ENCODE results near the gene IRF9.
A peak's percentile ranks its signal among the peaks of the same experiment; 100 is the strongest.

Gene IRF9

DNA sequence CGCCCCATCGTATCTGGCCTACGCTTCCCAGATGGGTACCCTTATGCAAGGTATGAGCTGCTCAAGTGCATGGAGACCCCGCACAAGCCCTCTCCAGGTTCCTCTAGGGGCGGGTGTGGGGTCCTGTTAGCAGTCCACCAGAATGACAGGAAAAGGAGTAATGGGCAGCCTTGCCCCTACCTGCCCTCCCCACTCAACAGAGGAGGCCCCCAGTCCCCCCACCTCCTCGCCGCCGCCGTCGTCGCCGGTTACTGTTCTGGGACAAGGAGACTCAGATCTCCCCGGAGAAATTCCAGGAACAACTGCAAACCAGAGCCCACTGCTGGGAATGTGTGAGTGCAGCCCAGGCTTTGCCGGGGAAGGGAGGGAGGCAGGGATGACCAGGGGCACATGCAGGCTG, 16.8 kb downstream of the IRF9 start:
- DNase-seq (ENCODE audit: low spot score), result no peak

DNA sequence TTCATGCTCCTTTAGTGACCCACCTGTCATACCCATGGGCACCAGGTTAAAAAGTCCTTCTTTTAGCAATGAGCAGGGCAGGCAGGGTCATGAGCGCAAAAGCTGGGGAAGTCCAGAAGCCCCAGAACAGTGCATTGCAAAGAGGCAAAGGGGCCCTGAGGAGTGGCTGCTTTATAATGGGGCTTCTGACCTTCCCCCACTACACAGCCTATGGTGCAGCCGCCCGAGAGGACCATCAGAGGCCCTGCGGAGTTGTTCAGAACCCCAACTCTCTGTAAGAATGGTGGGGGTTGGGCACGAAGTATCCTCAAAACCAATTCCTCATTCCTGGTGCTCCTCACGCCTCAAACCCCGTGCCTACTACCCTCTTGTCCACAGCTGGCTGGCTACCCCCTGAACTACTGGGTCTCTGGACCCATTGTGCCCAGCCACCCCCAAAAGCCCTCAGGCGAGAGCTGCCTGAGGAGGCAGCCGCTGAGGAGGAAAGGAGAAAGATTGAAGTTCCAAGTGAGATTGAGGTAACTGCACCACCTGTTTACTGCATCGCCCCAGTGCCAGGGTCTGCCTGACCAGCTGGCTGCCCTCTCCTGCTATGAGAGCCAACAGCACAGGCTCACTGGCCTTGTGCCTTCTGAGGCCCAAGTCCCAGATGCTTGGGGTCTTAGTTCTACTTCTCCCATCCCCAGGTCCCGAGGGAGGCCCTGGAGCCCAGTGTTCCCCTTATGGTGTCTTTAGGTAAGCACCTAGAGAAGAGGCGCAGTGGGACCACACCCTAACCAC, 17.5 kb downstream of the IRF9 start:
- DNase-seq (ENCODE audit: low spot score), result no peak

DNA sequence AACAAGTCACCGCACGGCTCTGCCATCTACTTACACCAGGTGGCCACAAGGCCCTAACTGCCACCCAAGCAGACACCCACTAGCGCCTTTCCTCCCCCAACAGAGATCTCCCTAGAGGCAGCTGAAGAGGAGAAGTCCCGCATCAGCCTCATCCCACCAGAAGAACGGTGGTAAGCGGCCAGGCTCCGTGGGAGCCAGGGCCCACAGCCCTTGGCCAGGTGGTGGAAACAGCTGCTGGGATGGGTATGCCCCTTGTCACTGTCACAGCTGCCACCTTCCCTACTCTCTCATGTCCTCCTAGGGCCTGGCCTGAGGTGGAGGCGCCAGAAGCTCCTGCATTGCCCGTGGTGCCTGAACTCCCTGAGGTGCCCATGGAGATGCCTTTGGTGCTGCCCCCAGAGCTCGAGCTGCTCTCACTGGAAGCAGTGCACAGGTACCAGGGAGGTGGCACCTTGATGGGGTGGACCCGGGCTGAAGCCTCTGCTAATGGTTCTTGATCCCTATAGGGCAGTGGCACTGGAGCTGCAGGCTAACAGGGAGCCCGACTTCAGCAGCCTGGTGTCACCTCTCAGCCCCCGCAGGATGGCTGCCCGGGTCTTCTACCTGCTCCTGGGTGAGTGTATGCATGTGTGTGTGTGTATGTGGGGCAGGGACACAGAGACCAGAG, 18.4 kb downstream of the IRF9 start:
- DNase-seq (ENCODE audit: low spot score), result no peak

DNA sequence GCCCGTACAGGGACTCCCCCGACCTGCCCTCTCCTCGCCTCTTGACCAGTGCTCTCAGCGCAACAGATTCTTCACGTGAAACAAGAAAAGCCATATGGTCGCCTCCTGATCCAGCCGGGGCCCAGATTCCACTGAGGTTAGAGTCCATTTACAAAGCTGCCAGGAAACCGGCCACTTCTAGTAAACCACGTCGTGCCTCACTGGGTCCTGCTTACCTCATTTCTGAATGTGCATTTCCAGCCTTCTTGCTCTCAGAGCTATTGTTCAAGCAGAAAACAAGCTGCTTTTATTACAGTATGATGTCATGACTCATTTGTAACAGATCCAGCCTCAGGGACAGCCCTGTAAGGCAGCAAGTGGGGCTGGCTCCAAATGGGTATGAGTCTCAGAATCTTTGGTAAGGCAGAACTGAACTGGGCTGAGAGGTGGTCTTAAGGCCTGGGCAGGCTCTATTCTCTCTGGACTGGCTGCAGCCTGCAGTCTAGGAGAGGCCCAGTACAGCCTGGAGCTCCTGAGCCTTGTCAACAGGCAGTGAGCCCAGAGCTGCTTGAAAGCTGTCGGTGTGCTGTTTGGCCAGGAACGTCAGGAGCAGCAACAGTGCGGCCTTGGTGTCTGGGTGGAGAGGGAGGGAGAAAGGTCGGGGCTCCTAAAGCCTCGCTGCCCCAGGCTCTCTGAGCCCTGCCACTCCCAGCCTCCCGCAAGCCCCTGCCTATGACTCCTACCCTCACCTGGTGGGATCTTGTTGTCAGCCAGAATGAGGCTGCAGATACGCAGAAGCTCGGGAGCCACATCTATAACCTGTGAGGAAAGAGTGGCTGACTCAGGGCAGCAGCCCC, 19.1 kb downstream of the IRF9 start:
- DNase-seq (ENCODE audit: low spot score), result no peak

DNA sequence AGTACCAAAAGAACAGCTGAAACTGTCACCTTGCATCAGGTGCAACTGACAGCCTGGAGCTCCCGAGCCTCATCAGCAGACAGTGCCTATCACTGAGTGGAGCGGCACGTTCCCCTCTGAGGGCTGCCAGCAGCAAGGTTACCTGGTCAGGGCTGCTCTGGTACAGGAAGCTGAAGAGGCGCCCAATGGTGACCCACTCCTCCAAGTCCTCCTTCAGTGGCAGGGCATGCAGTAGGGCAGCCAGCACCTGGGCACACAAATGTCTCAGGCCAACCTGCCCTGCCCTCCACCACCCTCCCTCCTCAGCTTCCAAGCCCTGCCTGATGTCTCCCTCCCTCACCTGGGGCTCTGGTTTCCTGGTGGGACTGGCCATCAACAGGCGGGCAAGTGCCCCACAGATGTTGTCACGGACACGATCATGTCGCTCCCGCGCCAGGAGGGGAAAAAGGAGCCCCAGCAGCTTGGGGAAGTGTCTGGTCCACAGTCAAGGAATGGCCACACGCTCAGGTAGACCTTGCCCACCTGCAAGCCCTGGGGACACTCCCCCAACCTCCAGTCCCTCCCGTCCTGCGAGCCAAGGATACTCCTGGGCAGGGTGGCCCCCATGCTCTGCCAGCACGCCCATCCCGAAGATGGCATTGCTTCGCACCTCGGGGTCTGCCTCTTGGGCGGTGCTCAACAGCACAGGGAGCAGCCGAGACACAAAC, 20.5 kb downstream of the IRF9 start:
- DNase-seq (ENCODE audit: low spot score), result no peak

DNA sequence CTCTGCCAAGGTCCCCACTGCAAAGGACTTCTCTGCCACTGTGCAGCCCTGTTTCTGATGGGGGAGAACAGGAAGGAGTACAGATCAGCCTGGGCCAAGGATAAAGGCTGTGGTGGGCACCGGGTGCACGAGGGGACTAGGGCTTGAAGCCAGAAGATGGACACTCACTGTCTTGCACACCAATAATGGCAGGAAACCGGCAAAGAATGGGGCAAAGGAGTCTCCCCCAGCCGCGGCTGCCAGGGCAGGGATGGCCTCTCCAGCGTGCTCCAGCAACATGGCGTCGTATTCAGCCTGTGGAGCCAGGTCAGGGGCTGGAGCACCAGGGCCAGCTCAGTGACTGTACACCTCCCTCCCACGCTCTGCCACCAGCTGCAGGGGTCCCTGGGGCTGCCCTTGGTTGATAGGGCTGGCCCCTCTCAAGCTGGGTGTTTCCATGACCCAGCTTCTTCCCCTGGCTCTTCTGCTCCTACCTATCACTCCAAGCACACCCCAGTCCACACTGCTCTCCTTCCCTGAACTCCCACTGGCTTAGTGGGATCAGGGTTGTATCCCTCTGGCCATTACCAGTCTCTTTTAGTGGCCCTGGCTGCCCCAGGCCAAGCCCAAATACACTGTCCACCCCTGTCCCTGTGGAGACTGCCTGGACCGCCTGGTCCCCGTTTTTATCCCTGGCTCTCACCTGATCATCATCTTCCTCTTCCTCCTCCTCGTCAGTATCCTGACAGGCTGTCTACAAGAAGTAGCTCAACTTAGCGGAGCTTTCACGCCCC, 21.2 kb downstream of the IRF9 start:
- DNase-seq (ENCODE audit: low spot score), result no peak

DNA sequence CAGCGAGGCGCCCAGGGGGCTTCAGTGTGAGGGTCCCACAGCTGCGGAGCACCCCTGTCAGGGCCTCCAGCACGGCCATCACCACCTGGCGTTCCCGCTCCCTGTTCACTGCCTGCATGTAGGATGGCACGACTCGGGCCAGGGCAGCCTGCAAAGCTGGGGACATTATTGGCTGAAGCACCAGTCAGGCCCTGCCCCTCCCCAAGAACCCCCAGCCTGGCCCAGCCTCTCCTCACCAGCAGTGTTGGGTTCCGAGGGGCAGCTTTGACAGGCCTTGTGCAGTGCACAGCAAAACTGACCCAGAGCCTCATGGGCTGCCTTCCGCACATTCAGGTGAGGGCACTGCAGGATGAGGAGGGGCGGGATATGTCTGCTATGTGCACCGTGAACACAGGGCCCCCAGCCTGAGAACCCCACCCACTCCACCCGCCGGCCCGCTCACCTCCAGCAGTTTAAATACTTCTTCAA, 22.0 kb downstream of the IRF9 start:
- DNase-seq (ENCODE audit: low spot score), result no peak

DNA sequence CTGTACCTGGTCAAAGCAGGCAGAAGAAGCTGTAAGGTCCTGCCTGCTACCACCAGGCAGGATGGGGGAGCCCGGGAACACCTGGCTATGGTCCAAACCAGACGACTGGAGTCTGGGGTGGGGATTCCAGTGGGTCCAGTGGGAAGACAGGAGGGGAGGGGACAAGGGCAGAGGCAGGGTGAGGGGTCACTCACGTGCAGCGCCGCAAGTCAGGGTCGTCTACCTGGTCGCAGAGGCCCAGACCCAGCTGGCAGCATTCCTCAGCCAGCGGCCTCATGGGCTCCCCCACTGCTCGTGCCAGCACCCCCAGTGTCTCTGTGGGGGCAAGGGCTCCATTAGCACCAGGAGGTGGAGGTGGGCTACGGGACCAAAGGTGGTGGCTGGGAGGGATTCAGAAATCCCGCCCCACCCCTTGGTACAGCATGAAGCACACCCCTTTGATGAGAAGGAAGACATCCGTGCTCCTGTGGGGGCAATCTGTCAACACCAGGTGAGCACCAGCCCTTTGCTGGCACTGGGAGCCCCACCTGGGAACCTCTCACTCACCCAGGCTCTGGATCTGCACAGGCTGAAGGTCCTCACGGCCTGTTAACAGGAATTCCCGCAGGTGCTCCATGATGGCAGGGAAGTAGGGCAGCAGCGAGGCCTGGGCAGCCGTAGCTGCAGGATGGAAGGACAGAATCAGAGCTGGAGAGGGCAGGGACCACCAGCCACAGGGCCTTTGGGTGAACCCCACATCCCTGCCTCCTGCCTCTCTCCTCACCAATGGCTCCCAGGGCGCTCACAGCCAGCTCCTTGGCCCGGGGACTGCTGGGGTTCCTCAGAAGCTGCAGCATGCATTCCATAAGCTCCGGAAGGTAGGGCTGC, 23.3 kb downstream of the IRF9 start:
- DNase-seq (ENCODE audit: low spot score), result no peak

DNA sequence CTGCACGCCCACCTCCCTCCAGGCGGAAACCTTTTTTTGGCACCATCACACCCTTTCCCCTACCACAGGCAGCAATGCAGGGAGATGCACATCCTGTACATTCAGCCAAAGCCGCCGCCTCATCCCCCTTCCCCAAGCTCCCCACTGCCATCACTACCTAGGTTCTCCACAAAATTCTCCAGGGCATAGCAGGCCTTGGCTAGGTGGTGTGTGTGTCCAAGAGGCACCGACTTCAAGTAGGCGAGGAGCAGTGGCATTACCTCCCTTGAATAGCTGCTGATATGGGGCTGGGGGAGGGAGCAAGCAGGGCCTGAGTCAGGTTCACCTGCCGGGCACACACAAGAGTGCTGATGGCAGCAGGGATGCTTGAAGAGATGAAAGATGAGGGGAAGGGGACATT, 24.0 kb downstream of the IRF9 start:
- DNase-seq (ENCODE audit: low spot score), result no peak

DNA sequence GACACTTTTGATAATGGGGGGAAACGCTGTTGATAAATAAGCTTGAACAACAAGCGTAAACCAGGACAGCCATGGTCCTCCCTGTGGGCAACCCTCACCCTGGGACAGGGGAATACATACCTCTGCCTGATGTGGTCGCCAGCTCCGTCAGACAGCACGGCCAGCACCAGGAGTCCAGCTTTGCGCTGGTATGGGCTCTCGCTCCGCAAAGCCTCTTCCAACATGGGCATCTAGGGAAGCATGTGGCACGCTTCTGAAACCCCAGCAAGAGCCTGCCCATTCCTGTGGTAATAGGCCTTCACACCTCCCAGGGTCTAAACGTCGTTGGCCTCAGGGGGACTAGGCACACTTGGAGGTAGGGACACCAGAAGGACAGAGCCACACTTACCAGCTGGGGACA, 24.7 kb downstream of the IRF9 start:
- no peak for DNase-seq (ENCODE audit: low spot score)

DNA sequence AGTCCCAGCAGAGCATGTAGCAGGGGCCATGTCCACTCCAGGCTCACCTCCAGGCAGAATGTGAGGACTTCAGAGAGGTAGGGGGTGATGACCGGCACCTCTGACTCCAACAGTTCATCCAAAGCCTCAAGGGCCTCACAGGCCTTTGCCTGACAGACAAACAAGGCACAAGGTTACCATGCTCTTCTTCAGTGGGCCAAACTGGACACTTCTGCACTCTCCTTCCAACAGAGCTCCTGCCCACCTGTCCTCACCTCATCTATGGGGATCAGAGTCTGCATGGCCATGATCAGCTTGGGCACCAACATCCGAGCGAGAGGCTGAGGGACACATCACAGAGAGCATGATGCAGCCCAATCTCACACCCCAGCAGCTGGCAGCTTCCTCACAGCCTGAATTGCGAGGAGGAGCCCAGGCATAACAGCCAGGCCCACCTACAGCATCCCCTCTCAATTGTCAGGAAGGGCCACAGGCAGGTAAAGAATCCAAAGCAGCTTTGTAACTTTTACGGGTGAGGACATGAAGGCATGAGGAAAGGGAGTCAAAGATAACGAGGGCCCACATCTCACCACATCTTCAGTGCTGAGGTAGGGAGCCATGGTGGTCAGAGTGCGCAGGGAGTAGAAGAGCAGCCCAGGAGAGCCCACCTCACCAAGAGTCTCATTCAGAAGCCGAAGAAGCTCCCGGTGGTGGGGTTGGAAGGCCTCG, 25.9 kb downstream of the IRF9 start:
- DNase-seq (ENCODE audit: low spot score), result no peak

DNA sequence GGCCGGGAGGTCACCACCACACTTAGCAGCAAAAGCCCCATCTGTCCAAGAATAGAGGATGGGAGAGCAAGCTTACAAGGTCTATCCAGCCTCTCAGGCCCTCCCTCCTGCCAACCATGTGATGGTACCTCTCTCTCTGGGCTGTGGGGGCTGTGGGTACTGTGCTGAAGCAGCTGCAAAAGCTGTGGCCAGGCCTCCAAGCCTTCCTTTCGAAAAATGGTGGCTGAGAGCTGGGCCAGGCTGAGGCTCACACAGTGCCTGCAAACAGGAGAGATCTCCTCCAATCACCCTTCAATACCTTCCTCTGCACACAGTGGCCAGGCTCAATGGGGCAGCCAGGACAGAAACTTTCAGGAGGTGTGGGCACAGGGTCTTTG, 26.5 kb downstream of the IRF9 start:
- no peak for DNase-seq (ENCODE audit: low spot score)

DNA sequence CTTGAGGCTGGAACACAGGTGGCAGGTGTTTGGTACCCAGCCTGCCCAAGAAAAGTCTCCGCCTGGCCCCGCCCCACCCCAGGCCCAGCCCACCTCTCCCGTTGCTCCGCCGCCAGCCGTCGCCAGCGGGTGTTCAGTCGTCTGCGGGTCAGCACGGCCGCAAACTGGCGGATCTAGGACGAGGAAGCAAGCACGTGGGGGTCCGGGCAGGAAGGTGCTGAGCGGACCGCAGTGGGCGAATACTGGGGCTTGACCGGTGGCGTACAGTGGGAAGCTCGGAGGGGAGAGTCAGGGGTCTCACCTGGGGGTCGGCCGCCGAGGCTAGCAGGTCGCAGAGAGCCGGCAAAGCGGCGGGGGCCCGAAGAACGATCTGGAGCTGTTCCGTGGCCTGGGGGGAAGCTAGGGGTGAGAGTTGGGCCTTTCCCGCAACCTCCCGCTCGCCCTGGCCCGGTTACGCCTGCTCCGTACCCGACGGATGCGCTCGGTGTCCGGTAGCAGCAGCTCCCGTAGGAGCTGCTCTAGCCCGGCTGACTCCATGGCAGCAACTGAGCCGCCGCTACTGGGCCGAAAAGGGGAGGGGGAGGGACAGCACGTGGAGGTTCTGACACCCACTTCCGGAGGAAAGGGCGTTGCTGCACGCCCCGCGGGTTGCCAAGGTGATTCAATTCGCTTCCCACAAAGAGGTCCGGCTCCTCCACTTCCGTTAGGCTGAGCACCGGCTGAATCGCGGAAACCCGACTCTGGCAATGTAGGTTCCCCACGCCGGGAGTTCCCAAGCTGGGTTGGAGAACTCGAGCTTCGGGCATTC, 27.4 kb downstream of the IRF9 start, which contains the start of gene IPO4:
Gene IPO4, minus strand, starts transcription at position 566 of the 808 bp plus-strand sequence. Its CDS starts 29 bp downstream, at position 537.
- peak; percentile 97 for DNase-seq (ENCODE audit: low spot score)

DNA sequence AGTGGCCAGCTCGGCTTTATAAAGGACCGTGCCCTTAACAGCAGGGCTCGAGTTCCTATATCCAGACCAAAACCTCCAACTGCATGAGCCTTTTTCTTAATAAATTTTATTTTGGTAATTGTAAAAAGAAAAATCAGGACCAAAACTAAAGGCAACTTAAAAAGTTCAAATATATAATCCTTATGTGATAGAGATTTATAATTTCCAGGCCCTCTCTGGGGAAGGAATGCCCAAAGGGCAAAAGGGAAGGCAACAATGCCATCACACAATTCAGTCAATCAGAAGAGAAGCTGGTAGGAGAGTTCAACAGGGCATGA, 28.0 kb downstream of the IRF9 start:
- no peak for DNase-seq (ENCODE audit: low spot score)

DNA sequence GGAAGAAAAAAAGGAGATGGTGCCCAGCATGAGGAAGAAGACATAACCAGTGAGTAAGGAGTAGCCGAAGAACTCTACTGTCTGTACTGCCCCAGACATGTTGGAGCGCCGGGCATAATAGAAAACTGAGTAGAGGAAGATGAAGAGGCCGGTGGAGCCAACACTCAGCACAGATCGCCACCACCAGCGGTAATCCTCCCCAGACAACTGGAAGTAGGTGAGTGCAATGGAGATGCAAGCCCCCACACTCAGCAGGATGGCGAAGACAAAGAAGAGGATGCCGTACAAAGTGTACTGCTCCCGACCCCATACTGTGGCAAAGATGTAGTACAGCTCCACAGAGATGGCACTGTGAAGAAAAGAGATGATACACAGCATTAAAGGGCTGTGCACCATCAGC, 28.4 kb downstream of the IRF9 start:
- no peak for DNase-seq (ENCODE audit: low spot score)

DNA sequence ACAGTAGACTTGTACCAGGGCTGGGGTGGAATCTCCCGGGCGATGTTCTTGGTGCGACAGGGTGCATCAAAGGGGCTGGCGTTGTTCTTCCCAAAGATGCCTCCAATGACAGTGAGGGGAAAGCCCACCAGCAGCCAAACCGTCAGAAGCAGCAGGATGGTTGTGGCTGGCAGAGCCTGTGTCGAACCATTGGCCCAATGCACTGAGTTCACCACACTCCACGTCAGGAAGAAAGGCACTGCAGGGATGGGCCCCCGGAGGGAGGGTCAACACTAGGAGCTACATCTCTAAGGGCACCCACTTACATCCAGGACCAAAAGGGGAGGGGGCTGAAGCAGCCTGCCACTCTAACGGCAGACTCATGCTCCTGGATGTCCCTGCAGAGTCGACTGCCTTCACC, 29.4 kb downstream of the IRF9 start:
- no peak for DNase-seq (ENCODE audit: low spot score)

DNA sequence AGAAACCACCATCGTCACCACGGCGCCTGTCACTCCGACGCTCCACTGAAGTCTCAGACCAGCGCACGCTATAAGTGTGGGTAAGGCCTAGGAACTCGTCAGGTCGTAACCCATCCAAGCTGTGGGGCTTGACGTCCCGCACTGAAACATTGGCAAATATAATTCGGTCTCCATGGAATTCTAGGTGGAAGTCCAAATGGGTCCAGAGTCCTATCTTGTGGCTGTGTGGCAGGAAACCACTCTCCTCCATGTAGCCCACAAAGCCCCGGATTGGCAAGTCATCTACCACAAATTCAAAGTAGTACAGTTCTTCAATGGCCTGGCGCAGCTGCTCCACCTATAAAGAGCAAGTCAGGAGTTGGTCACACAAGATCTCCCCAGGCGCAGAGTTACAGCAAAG, 31.9 kb downstream of the IRF9 start:
- no peak for DNase-seq (ENCODE audit: low spot score)

DNA sequence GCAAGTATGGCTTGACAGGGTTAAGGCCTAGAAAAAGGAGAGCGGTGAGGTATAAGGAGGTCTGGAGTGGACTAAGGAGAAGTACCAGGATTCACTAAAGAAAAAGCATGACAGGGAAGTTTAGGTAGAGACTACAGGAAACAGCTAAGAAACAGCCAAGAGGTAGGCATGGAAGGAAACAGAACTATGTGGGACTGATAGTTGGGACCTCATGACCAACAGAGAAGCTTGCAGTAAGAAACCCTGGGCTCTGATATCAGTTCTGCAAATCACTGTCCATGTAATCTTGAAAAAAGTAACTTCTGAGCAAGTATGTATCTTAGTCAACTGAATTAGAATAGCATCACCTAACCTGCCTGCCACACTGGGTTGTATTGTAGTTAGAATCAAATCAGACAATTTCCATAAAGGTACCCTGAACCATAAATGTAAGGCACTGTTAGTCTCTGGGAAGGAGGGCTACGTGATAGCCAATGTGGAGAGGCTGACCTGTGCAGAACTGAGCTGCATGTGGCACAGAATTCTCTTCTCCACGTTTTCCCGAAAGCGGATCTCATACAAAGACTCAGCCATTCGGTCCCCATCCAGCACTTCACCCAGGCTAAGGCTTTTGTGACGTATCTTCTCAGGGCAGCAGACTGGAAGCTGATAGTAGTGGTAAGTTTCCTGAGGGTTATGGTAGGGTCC, 33.3 kb downstream of the IRF9 start:
- no peak for DNase-seq (ENCODE audit: low spot score)

DNA sequence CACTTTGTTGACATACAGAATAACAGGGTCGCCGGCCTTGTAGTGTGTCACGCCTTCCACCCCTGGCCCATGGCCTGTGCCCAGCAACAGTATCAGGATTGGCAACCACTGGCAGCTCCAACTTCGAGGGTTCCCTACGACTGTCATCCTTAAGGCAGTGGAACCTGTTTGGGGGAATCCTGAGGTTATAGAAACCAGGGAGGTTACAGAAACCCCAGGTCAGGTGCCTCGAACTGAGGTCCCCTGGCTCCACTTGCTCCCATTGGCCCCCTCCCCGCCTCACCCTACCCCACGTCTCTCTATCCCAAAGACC, 33.8 kb downstream of the IRF9 start:
- no peak for DNase-seq (ENCODE audit: low spot score)
